NCI-H82 treated with DMSO at 0.1 percent for 48 hours (cell line): Measurements from ENCODE around the gene DIP2C.
"Not testable (repeated sequence)": the region's sequence is repeated elsewhere in the genome, so short reads cannot be mapped to it uniquely, and the experiment has no call there.

ENCODE experiments used
- DNase-seq: peaks from one replicate; lab custom pipeline; 2025; ENCODE audit not compliant: unreplicated experiment; lab: John Stamatoyannopoulos, UW

The DIP2C gene

DNA sequence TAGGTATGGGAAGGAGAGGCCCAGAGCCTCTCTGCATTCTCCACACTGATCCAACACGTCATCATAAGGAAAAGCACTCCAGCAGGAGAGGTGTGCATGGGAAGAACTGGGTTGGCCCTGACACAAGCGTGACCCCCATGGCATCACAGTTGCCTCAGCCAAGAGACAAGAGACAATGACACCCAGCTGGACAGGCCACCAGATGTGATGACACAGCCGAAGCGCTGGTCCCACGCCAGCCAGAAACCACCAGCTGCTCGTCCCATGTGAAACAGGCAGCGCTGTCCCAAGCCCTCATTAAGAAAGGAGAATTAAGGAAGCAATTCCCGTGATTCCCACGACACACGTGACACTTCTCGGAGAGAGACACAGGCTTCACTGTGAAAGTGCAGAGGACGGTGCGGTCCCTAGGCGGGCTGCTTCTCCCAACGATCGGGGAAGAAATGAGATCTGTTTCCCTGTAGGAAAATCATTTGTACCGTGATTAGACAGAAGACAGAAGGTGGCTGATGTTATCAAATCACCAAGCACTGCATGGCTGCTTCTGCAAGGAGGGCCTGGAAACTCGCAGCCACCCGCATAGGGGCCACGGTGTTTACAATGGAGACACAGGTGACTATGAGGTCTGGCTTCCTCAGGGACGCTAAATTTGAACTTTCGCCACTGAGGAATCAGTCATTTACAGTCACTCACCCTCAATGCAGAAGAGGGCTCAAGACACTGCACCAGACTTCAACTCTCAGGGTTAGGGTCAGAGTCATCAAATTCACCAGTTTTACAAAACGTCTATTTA lies 74.5 kb downstream of the DIP2C start:
- DNase-seq = no peak

DNA sequence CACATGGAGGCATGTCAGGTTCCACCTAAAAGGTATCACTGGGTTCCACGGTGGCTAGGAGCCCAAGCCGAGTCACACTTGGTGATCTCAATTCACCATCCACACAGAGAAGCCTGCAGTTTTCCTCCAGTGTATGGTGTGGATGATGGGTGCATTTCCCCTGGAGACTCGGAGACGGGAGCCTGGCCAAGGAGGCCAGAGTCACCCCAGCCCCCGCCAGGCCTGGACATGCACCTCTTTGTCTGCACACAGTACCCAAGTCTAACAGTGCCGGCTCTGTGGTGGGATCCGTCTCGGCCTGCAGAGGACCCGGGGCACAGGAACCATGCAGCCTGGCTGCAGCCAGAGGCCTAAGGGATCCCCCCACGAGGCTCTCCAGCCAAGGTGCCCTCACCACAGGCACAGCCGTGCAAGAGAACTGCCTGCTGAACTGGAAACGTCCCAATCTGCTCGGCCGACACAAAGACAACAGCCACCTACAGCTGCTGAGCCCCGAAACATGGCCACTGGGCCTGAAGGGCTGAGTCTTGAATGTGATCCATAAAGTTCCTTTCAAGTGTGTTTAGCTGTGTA lies 75.2 kb downstream of the DIP2C start:
- DNase-seq = no peak

DNA sequence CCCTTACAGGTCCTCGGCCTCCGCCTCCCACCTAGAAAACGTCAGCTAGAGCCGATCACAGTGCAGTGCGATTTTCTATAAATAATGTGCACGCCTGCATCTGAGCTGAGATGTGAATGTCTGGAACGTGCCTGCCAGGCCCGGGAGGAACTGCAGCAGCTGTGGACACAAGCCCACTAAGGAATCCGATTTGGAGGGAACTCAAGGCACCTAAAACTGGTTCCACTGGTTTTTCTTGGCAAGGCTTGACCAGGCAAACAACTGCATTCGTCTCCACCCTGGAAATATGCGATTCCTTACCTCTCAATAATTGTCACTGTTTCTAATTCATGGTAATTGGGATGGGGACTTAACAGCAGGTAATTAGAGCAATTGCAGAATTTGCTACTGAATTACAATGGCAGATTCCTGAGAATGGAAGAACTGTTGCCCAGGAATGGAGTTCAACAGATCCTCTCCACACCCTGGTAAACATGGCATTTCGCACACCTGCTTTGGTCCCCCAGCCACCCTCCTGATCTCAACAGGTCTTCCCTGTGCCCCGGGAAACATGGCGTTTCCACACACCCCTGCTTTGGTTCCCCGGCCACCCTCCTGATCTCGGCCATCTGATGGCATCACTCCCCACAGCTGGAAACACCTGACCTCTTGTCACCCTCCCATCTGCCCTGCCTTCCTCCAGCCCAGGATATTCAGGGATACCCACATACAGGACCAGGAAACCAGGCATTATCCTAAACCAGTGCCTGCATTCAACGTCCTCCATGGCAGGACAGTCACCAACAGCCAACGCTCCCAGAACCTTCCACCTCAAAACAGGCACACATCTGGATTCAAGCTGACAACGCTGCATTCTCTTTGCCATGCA lies 76.0 kb downstream of the DIP2C start:
- DNase-seq = no peak

DNA sequence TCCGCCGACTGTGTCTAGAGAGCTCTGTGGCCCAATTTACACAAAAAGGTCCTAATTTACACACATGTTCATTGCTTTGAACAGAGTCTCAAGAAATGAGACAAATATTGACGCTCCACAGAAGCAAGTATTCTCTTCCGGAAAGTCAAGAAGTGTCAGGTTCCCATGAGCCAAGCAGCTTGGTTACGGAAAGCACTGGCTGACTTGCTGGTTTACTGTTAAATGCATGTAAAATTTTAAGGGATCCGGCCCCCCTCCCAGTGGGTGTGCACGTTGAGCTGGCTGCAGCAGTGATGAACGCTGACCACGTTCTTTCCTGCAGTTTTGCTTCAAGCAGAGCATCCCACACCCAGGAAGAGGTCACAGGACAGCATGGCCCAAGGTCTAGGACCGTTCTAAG lies 76.8 kb downstream of the DIP2C start:
- DNase-seq = no peak

DNA sequence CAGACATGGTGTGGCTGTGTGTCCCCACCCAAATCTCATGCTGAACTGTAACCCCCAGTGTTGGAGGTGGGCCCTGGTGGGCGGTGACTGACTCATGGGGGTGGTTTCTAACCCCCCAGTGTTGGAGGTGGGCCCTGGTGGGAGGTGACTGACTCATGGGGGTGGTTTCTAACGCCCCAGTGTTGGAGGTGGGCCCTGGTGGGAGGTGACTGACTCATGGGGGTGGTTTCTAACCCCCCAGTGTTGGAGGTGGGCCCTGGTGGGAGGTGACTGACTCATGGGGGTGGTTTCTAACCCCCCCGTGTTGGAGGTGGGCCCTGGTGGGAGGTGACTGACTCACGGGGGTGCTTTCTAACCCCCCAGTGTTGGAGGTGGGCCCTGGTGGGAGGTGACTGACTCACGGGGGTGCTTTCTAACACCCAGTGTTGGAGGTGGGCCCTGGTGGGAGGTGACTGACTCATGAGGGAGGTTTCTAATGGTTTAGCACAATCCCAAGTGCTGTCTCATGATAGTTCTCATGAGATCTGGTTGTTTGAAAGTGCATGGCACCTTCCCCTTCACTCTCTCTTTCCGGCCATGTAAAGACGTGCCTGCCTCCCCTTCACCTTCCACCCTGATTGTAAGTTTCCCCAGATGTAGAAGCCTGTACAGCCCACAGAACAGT lies 78.7 kb downstream of the DIP2C start:
- not testable (repeated sequence) for DNase-seq

DNA sequence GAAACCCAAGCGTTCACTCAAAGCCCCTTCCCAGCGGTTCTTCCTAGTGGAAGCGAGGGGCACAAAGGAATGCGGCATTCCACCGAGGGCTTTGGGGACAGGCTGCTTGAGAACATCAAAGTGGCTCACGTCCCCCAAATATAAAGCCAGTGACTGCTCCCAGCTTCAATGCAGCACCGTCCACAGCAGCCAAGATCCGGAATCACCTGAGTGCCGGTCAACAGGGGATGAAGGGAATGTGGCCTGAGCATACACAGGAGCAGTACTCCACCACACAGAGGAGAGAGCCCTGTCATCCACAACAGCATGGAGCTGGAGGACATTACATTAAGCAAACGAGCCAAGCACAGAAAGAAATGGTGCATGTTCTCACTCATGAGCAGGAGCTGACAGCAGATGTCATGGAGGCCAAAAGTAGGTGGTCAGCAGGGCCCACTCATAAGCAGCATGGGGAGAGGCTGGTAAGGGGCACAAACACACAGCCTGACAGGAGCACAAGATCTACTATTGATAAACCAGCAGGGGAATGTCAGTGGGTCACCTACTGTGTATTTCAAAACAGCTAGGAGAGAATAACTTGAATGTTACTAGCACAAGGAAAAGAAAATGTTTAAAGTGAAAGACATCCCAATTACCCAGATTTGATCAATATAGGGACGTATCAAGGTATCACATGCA lies 79.5 kb downstream of the DIP2C start:
- DNase-seq = no peak

DNA sequence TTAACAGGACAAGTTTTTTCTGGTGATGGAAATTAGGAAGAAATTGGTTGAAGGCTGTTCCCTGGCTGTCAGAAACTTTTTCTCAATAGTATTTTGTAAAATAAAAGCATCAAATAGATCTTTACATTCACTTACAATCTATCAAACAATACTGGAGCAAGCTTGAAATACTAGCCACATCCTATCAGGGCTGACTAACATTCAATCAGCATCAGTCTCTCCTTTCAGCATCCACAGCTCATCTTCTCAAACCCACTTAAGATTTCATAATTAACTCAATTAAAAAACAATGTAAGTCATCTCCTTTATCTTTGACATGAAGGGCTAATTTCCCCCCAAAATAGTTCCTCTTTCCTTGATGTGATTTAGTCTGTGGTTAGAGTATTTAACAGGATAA lies 80.2 kb downstream of the DIP2C start:
- no peak for DNase-seq

DNA sequence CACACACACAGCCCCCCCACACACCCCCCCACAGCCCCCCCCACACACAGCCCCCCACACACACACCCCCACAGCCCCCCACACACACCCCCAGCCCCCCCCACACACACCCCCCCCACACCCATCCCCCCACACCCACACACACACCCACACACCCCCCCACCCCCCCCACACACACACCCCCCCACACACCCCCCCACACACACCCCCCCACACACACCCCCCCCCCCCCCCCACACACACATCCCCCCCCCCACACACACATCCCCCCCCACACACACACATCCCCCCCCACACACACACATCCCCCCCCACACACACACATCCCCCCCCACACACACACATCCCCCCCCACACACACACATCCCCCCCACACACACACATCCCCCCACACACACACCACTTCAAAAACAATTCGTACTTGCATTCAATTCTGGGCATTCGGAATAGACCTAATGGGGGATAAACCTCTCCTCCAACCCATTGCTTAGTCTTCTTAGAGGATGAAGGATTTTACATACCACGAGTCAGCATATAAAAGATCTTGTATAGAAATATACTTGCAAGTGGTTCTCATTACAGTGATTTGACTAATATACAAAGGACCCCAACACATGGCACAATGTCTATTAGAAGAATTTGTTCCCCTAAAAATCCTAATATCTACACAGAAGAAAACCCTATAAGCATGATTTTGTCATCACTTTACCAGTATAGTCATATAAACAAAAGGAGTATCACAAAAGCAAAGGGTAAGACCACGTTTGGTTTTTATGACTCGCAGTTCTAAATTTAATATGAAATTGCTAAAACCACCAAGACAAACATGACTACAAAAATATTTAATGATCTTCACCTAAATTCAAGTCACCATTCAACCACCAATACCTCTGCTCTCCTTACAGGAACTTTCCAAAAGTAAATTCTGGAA lies 80.9 kb downstream of the DIP2C start:
- DNase-seq = no peak

DNA sequence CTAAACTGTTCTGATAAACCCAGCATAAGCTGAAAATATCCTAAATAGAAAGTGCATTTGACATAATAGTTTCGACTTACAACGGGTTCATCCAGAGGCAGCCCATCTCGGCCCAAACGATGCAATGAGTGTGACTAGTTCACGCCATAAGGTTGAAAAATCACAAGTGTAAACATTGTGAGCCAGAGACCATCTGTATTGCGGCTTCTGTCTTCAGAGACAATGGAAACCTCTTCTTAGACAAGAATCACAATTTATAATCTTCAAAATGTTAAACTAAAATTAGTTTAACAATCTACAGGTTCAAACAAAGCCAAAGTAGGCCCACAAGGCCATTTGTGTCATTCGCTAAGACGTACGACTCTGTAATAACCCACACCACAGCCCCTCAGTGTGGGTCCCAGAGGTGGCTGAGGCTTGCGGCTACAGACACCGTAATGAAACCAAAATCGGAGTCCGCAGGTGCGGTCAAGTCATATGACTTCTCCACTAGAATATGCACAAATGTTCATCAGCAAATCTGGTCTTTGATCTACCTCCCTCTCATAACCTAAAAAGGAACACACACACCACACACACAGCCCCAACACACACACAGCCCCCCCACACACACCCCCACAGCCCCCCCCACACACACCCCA lies 81.8 kb downstream of the DIP2C start:
- DNase-seq = no peak

DNA sequence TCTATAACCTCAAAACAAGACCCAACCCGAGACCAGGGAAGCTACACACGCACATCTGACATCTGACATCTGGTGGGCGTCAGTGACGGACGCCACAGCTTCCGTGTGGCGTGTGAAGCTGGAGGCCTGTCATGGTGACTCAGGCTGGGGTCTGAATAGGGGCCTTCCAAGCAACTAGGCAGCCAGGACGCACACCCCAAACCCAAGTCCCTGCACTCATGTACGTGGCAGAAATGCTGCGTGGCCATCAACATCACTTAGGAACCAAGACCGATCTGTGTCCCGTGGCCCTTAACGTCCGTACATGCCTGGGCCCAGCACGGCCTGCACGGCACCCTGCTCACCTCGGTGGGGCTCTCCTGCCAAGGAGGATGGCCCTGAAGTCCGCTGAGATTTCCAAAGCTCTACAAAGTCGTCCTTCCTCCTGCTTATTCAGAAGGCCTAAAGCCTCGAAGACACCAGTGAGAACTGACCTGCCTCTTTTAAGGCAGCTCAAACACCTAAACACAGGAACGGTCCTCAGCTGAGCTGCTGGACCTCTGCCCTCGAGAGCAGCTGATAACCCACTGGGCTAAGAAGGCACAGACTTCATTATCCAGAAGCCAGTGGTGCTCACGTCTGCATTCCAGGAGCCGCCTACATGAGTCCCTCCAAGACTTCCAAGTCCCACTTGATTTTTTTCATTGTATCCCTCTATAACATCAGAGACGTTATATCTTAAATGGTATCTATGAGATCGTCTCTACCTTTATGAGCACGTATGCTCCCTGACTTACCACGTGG lies 82.5 kb downstream of the DIP2C start:
- DNase-seq = no peak

DNA sequence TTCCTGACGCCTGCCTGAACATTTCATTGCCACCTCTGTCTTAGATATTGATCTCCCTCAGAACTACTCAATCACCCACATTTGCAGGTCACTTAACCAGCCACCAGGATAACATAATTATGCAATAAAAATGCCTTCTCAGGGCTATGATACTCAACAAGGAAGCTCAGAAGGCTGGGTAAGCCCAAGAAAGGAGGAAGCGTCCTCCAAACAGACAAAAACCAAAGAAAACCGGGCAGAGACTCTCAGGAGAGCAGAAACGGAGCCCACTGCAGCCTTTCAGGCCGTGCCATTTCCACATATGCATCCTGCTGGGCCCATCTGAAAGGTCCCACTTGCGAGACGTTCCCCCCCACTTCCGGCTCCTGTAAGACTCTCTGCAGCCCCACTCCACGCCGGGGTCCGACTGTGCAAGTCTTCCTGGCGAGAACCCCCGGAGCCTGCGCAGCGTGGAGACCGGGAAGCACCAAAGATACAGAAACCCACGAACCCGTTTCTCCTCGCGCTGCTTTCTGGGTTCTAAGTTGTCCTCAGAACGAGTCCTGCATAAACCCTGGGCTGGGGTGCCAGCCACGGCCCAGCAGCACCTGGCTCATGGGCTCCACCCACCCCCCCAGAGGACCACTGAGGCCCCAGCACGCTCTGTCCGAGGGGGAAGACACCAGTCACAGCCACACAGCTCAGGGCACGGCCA lies 83.7 kb downstream of the DIP2C start:
- DNase-seq = no peak

DNA sequence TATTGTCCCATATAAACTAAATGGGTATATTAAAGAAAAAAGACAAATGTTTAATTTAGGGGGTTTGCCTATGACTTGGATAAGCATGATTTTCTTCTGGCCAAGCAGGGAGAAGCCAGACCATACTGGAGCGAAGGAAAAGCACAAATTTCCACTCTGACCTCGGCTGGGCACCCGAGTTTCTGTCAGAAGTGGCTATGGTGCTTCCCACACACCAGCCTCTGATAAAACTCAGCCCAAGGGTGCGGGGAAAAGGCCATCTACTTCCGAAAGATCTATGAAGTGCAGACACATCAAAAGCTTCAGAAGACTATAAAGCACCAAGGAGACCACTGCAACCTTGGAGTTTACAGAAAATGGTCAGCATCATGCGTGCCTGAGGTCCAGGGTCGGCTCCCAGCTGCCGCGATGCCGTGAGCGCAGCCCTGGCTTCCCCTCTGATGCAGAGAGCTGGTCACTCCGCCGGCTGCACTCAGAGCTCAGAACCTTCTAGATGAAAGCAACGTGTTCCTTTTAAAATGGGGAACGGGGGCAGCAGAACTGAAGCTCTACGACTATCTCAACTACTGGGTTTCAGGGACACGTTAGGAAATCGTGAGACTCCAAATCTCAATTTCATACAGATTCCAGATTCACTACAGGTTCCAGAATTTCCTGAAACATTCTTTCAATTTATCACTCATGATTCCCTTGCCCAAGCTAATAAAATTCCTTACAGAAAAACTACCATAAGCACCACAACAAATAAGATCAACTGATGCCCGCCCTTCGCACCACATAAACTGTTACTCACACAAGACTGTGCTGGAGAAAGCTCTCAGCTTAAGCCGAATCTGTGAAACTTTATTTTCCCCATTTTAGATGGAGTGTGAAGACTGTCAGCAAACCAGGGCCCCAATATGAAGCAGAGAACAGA lies 84.5 kb downstream of the DIP2C start:
- no peak for DNase-seq

DNA sequence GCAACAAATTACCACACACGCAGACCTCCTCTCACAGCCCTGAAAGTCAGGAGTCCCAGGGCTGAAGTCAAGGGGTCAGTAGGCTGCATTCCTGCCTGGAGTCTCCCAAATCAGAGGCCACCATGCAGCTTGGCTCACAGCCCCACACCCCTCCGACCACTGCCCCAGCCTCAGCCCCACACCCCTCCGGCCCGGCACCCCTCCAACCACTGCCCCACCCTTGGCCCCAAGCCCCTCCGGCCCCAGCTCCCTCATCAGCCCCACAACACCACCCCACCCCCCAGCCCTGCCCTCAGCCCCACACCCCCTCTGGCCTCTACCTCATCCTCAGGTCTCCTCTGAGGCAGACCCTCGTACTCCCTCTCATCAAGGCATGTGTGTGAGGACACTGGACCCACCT lies 85.7 kb downstream of the DIP2C start:
- DNase-seq = no peak

DNA sequence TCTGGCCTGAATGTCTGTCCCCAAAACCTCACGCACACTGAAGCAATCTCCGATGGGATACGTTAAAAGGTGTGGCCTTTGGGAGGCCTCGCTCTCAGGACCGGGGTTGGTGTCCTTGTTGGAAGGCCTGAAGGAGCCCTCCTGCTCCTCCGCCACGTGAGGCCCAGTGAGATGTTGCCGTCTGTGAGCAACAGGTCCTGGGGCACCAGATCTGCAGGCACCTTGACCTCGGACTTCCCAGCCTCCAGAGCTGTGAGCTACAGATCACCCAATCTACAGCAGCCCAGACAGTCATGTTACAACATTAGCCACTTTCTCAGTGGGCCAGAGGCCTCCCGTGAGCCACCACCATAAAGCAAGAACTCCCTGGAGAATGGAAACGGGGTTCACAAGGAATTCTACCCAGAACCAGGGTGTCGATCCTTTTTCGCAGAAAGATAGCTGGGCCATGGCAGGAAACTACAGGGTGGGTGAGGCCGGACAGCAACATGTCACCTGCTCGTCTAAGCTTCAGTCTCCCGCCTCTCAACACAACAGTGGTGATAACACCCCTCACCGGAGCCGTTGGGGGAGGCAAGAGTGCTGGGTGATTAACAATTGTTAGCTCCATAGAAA lies 87.0 kb downstream of the DIP2C start:
- DNase-seq = no peak

DNA sequence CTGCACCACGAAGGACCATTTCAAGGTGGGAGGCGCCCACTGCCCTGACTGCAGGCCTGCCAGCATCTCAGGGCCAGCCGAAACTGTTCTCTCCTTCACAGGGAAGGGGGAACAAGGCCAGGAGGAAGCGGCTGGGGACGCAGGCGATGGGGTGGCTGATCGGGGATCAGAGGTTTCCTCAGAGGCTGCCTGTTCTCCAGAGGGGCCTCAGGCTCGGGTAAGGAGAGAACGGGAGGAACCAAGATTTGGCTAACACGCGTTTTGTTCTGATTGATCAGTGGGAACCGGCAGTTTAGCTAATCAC lies 87.9 kb downstream of the DIP2C start:
- no peak for DNase-seq

DNA sequence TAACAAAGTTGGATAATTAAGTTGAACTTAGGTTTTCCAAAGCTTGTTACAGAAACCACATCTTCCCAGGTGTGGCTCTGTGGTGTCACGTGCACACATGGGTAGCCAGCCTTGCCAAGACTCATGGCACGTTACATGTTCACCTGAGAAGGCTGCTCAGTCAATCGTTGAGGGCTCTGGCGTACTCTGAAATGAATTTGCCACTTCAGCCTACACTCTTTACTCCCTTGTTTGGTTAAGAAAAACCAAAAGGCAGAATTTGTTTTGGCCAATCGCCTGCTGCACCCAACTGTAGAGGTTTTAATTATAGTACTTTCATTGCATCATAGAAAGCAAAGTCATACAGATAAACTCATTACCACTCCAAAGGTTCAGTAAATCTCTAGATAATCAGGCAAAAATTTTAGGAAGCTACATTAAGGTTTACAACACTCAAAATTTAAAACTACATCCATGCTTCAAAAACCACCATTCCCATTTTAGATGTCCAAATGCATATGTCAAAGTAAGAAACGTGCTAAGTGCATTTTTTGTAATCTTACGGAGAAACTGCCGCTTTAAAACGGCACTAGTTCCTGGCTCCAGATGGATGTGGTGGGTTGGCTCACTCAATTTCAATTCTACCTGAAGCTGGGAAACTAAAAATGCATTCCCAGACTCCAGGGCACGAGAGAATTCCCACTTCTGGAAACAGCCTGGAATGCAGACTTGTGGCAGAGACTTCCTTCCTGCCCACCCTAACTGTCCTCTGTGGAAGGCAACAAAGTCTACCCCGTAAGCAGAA lies 88.4 kb downstream of the DIP2C start:
- DNase-seq = no peak
